ENCODE data around the gene ZBTB25. TPM values are rescaled to one million over a fixed set of nuclear protein-coding genes. Genes with fewer than 3 reads are reported as not detected.

The ZBTB25 gene
- total RNA-seq, 1 donor from 2014 or later, result 2.4 TPM

GRCh38 chr14:64422005-64422404 lies 81.6 kb downstream of the ZBTB25 start:
- no peak overlapping the region for H3K4me3 ChIP-seq (ENCODE audit: low read depth, low read length)
- no peak for TF ChIP-seq CTCF (conservative IDR thresholded peaks at IDR 0.05; ENCODE audit: low read depth, low read length)
- DNase-seq (ENCODE audit: low read depth), result no peak

- H3K4me3 ChIP-seq (ENCODE audit: low read depth, low read length), result no peak overlapping the region
- TF ChIP-seq CTCF (conservative IDR thresholded peaks at IDR 0.05; ENCODE audit: low read depth, low read length), result no peak
- DNase-seq (ENCODE audit: low read depth), result no peak
Observed at GRCh38 chr14:64421166-64421565, 82.5 kb downstream of the ZBTB25 start.

- TF ChIP-seq CTCF (conservative IDR thresholded peaks at IDR 0.05; ENCODE audit: low read depth, low read length), result no peak
Observed at GRCh38 chr14:64419003-64419402, 84.6 kb downstream of the ZBTB25 start.

GRCh38 chr14:64417771-64418125 lies 85.9 kb downstream of the ZBTB25 start:
- DNase-seq (ENCODE audit: low read depth), result no peak
- TF ChIP-seq CTCF (conservative IDR thresholded peaks at IDR 0.05; ENCODE audit: low read depth, low read length), result no peak
- no peak overlapping the region for H3K4me3 ChIP-seq (ENCODE audit: low read depth, low read length)

More at GRCh38 chr14:64419003-64419402, 84.6 kb downstream of the ZBTB25 start:
- H3K4me3 ChIP-seq (ENCODE audit: low read depth, low read length), result no peak overlapping the region
- no peak for DNase-seq (ENCODE audit: low read depth)

- no peak for TF ChIP-seq CTCF (conservative IDR thresholded peaks at IDR 0.05; ENCODE audit: low read depth, low read length)
- no peak for DNase-seq (ENCODE audit: low read depth)
- H3K4me3 ChIP-seq (ENCODE audit: low read depth, low read length), result no peak overlapping the region
Observed at GRCh38 chr14:64417055-64417770, 86.4 kb downstream of the ZBTB25 start.

GRCh38 chr14:64416348-64416932 lies 87.2 kb downstream of the ZBTB25 start:
- DNase-seq (ENCODE audit: low read depth), result no peak
- TF ChIP-seq CTCF (conservative IDR thresholded peaks at IDR 0.05; ENCODE audit: low read depth, low read length), result no peak
- H3K4me3 ChIP-seq (ENCODE audit: low read depth, low read length), result no peak overlapping the region

- no peak overlapping the region for H3K4me3 ChIP-seq (ENCODE audit: low read depth, low read length)
- no peak for DNase-seq (ENCODE audit: low read depth)
- TF ChIP-seq CTCF (conservative IDR thresholded peaks at IDR 0.05; ENCODE audit: low read depth, low read length), result no peak
Observed at GRCh38 chr14:64412237-64412636, 91.4 kb downstream of the ZBTB25 start.

Data from epithelial cell of proximal tubule (primary cell).